Activated CD8-positive, alpha-beta memory T cell treated with anti-CD3 and anti-CD28 coated beads, Interleukin-2, amount 50 U/mL, for 24 hours (primary cell): ENCODE data around the gene TXNDC16.

ENCODE experiments used
- DNase-seq: peaks from one replicate; pipeline ENCODE4 v3.0.0-alpha.2; 2020; ENCODE audit errors: extremely low read depth

The TXNDC16 gene

DNA sequence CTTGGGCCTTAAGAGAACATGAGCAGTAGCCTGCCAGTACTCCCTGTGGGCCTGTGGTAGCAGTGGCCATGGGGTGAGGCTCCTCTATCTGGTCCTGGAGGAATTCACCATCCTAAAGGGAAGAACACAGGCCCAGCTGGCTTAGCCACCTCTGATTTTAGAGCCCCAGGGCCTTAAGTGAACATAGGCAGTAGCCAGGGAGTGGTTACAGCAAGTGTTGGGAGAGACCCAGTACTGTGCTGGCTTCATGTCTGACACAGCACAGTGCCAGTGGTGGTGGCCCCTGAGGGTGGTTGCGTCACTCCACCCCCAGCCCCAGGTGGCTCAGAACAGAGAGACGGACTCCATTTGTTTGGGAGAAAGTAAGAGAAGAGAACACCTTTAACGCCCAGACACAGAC lies 105.1 kb downstream of the TXNDC16 start:
- DNase-seq, result no peak

DNA sequence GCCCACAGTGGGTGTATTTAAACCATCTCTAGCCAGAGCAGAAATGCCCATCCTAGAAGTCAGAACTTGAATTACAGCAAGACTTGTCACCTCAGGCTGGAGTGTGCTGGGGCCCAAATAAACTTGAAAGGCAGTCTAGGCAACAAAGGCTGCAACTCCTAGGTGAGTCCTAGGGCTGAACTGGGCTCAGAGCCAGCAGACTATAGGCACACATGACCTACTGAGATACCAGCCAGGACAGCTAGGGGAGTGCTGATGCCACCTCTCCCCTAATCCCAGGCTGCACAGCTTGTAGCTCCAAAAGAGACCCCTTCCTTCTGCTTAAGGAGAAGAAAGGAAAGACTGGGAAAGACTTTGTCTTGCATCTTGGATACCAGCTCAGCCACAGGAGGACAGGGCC lies 106.0 kb downstream of the TXNDC16 start:
- DNase-seq, result no peak

DNA sequence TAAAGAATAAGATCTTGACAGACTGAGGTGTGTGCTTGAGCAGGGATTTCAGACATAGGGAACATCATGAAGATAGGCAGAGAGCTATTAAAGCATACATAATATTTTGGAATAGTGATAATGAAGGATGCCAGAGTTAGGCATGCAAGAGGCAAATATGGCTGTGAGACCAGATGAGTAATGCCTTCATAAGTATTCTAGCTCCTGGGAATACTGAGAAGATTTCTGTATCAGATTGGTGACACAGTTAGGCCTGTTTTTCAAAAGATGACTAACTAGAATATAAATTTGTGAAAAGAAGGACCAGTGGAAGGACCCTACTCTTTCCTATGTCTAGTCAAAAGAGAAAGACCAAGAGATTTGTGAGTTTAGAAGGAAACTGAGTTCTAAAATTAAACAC lies 108.8 kb downstream of the TXNDC16 start:
- DNase-seq, result no peak

DNA sequence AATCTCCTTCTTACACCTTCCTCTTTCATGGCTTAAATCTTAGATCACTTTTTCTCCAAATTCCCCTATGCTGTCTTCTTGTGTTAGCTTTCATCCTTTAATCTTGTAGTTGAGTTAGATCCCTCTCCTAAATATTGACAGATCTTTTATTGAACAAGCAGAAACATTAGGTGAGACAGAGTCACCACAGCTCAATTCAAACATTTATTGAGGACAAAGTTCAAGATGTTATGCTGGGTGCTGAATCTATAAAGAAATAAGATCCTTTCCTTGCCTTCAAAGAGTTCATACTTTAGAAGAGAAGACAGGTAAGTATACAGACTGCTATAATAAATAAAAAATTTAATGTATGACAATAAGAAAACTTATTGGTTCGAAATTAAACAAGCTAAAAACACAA lies 109.7 kb downstream of the TXNDC16 start:
- no peak for DNase-seq

- no peak for DNase-seq
These were observed 110.1 kb downstream of the TXNDC16 start for GRCh38 chr14:52442166-52442565.

DNA sequence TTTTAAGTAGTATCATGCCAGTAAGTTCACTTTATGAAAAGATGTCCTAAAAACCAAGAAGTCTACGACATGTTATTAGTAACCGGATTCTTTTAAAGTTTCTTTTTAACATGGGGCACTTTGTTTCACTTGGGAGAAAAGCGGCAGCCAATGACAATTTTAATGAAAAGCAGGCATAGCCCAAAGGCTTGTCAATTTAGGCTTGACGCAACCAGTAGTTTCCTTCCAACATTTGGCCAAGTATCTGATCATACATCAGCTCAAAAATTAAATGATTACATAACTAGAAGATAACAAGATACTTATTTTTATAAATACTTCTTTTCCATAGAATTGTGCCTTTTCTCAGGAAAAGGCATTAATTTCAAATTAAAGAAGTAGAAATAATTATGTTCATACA lies 112.8 kb downstream of the TXNDC16 start:
- DNase-seq, result no peak

- no peak for DNase-seq
These were observed 117.3 kb downstream of the TXNDC16 start for GRCh38 chr14:52434955-52435354.

GRCh38 chr14:52430474-52430873 lies 121.8 kb downstream of the TXNDC16 start:
- DNase-seq, result no peak

GRCh38 chr14:52429451-52429850 lies 122.9 kb downstream of the TXNDC16 start:
- no peak for DNase-seq

DNA sequence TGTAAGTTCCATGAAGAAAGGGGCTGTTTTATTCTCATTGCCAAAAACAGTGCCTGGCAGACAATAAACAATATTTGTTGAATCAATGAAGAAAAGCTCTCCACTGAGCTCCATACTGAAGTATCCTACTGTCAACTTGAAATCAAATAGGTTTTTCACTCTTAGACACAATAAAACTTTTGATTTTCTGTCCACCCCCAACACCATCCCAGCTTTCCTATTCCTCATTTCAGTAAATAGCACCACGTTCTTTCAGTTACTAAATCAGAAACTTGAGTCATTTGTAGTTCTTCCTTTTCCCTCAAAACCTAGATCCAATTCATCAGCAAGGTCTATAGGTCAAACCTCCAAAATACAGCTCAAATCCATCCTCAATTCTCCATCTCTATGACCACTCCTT lies 124.8 kb downstream of the TXNDC16 start:
- no peak for DNase-seq

GRCh38 chr14:52422650-52423356 lies 129.5 kb downstream of the TXNDC16 start:
- no peak for DNase-seq

DNA sequence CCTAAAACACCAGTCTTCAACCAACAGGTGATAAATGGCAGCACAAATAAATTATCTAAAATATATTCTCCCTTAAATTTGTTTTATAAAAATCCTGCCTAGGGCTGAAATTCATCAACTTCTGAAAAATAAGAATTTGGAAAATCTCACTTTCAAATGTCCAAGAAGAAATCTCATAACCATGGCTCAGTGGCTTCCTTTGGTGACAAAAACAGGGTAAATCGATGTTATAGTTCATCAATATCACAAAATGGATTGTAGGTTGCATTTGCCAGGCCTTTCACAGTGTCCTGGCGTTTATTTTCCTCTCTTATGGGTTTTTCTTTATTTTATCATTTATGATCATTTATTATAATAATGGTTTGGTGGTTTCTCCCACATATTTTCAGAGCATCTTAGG lies 135.2 kb downstream of the TXNDC16 start:
- DNase-seq, result no peak

- no peak for DNase-seq
These were observed 138.4 kb downstream of the TXNDC16 start for GRCh38 chr14:52413729-52414408.

DNA sequence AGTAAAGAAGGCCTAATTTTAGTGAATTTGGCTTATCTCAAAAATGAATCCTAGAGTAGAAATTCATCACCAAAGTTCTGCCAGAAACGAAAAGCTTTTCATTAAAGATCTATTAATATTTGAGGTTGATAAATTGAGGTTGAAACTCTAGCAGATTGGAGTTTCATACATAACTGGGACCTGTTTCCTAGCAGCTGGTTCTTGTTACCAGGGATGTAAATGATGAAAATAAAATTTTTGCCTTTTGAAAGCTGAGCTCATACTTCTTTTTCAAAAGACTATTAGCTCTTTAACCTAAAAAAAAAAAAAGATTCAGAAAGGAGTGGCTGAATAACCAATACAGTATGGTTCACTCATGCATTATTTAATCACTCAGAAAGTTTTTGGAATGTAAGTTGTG lies 139.9 kb downstream of the TXNDC16 start:
- no peak for DNase-seq

DNA sequence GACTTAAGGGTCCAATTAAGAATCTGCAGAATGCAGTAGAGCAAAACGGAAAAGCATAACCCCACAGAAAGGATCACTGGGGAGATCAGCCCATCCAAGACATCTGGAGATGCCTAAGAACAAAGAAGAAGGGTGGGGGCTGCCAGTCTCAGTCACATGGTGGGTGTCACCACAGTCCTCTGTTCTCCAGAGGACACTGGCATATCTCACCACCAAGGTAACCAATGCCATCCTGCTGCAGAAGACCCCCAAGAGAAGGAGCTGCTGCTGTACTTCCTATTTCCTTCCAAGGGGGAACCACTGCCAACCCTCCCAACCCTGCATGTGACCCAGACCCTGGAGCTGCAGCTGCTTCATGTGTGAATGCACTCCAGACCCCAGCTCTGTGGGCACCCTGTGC lies 147.0 kb downstream of the TXNDC16 start:
- DNase-seq, result no peak

DNA sequence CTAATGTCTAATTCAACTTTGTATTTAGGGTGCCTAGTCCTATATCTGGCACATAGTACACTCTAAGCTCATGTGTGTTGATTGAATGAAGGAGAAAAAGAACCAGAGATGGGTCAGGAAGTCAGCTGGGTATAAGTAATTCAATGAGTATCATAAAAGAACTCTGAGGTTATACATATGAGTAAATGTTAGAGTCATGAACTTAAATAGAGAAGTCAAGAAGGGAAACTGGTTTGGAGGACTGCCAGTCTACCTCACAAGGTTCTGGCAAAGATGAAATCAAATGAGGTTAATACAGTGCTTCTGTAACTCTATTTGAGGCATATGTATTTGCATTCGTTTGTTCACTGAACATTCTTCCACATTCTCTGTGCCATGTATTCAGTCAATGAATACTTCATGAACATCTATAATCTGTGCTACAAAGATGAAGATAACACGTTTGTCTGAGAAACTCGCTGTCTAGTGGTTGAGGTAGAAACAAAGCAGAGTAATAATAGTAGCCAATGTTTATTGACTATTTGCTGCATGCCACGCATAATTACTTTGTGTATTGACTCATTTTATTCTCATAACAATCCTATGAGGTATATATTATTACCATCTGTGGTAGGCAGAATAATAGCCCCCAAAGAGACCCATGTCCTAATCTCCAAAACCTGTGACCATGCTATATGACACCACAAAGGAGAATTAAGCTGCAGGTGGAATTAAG lies 149.3 kb downstream of the TXNDC16 start:
- no peak for DNase-seq

DNA sequence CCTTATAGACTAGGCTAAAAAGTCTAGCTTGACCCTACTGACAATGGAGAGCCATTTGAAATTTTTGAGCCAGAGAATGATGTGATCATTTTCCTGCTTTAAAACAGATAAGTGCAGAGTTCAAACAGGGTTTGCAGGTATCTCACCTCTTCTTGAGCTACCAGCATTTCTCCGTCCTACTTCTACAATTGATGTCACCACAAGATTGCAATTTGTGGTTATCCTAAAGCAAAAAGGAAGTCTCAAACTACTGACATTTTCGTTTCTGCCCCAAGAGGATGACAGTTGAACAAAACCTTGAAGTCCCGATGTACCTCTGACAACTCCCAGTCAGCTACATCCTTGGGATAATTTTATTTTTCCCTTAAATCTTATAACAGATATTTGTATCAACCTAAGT lies 151.5 kb downstream of the TXNDC16 start:
- DNase-seq, result no peak

GRCh38 chr14:52399921-52400595 lies 152.2 kb downstream of the TXNDC16 start:
- no peak for DNase-seq

- no peak for DNase-seq
These were observed 153.2 kb downstream of the TXNDC16 start for GRCh38 chr14:52399104-52399503.

DNA sequence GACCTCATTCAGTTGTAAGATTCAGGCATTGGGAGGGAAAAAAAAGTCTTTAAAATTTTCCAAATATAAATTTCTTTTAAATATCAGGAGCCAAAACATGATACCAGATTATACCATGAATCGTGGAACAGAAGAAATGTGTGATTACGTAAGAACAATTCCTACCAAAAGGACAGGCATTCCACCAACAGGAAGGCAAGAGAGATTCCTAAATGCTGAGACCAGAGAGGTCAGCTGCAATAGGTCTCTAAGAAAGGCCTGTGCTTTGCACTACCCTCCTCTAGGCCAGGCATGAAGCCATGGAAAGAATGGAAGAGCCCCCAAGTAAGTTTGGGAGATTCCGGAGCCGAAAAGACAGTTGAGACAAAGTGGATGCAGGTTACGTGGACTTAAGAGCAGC lies 154.5 kb downstream of the TXNDC16 start:
- DNase-seq, result no peak

DNA sequence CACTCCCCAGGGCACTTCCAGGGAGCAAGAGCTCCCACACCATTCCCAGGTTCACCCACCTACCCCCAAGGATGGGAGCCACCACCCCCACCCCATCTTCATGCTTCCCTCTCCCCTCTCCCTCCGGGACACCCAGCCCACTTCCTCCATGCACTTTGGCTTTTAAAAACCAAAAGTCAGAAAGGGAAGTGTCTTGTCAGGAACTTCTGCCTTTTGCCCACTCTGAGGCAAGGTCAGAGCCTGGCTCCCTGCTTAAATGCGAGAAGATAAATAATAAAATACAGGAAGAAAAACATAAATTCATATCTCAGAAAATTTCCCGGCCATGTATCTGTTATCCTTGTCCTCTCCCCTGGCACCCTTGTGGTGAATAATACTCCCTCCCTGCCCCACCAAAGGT lies 156.6 kb downstream of the TXNDC16 start:
- no peak for DNase-seq

DNA sequence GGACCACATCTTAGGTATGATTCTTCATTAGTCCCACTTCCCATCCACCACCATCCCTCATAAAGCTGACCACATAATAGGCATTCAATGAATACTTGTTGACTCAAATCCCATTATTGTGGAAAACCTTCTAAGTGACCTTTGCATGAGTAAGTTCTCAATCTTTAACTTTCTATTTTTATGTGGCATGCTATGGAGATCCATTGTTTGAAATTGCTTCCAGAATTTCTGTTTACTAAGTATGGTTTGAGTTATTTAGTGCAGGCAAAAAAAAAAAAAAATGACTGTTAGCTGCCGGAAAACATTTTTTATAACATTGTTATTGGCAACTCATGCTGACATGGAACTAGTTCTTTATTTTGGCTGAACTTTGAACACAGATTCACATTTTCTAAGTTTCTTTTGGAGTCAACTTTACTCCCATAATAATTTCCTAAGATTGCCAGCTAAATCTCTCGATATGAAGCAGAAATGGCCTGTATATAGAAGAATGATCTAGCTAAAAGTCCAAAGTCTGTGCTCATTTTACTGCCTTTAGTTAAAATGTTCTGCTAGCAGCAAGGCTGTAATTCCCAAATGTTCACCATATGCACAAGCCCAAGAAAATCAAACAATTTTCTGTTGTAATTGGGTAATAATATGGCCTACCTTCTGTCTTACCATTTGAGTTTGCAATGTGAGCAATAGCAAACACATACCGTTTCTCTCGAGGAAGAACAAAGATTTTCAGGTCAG lies 160.3 kb downstream of the TXNDC16 start:
- DNase-seq, result no peak
